Activated naive CD4-positive, alpha-beta T cell treated with anti-CD3 and anti-CD28 coated beads, Interleukin-2, amount 10 ng/mL, durations not matched to agents 7 days and 5 days (primary cell): Measurements from ENCODE around the gene DNASE2B.

Source experiments
- CTCF ChIA-PET: fragments of 350-600 bp; sonication (Branson Sonifier 250); formaldehyde crosslinking; loops from one replicate; lab custom pipeline; 2021; ENCODE audit warnings: antibody characterized with exemption; lab: Charles Lee
- DNase-seq: peaks from one replicate; pipeline ENCODE4 v3.0.0-alpha.2; 2020
- H3K27ac Mint-ChIP-seq: one replicate; pipeline ENCODE4 v1.8.0; 2021; ENCODE audit warnings: mild to moderate bottlenecking, moderate library complexity, mixed read lengths
- H3K27me3 Mint-ChIP-seq: one replicate; pipeline ENCODE4 v1.8.0; 2021; ENCODE audit warnings: mild to moderate bottlenecking, mixed read lengths
- H3K36me3 Mint-ChIP-seq: one replicate; pipeline ENCODE4 v1.8.0; 2021; ENCODE audit warnings: mixed read lengths
- H3K4me1 Mint-ChIP-seq: one replicate; pipeline ENCODE4 v1.8.0; 2021; ENCODE audit warnings: mixed read lengths
- H3K4me3 Mint-ChIP-seq: one replicate; pipeline ENCODE4 v1.8.0; 2021; ENCODE audit warnings: mild to moderate bottlenecking, moderate library complexity, mixed read lengths
- H3K9me3 Mint-ChIP-seq: one replicate; pipeline ENCODE4 v1.8.0; 2021; ENCODE audit warnings: mixed read lengths

The DNASE2B gene

GRCh38 chr1:84415396-84415795 is 17.1 kb downstream of the DNASE2B start:
- H3K36me3 Mint-ChIP-seq: no peaks in the 10 kb centered on the region

GRCh38 chr1:84422909-84423308 is 24.6 kb downstream of the DNASE2B start:
- no peak for DNase-seq

More at GRCh38 chr1:84415396-84415795, 17.1 kb downstream of the DNASE2B start:
- CTCF ChIA-PET: no interaction called here
- Mint-ChIP-seq H3K27ac (no peak overlapping the region), H3K4me3 (no peak overlapping the region), H3K27me3 (no peaks in the 10 kb centered on the region), H3K9me3 (no peaks in the 10 kb centered on the region), H3K4me1 (no peaks in the 10 kb centered on the region)
- DNase-seq: no peak

GRCh38 chr1:84424513-84425149 is 26.3 kb downstream of the DNASE2B start:
- peaks cover under 1% of the 10 kb centered on the region for H3K9me3 Mint-ChIP-seq
- no peaks in the 10 kb centered on the region for H3K36me3 Mint-ChIP-seq
- DNase-seq: no peak
- peaks cover 8% of the 10 kb centered on the region for H3K27me3 Mint-ChIP-seq
- H3K4me1 Mint-ChIP-seq: no peaks in the 10 kb centered on the region
- CTCF ChIA-PET: interaction anchor here (1.4 kb wide), 1 partner anchor 9 kb away, joined by 3 read pairs; no protein-coding TSS in a partner anchor
- H3K27ac Mint-ChIP-seq: no peak overlapping the region
- no peak overlapping the region for H3K4me3 Mint-ChIP-seq

More at GRCh38 chr1:84422909-84423308, 24.6 kb downstream of the DNASE2B start:
- Mint-ChIP-seq H3K9me3 (no peaks in the 10 kb centered on the region), H3K4me3 (no peak overlapping the region), H3K27me3 (peaks cover 8% of the 10 kb centered on the region), H3K27ac (no peak overlapping the region), H3K36me3 (no peaks in the 10 kb centered on the region), H3K4me1 (no peaks in the 10 kb centered on the region)
- CTCF ChIA-PET: no interaction called here

- Mint-ChIP-seq H3K9me3 (peaks cover 3% of the 10 kb centered on the region), H3K27ac (no peak overlapping the region), H3K27me3 (peaks cover 8% of the 10 kb centered on the region), H3K4me1 (no peaks in the 10 kb centered on the region), H3K36me3 (no peaks in the 10 kb centered on the region), H3K4me3 (no peak overlapping the region)
- CTCF ChIA-PET: no interaction called here
- no peak for DNase-seq
Observed at GRCh38 chr1:84425150-84425896, 27.0 kb downstream of the DNASE2B start.

- Mint-ChIP-seq H3K4me1 (no peaks in the 10 kb centered on the region), H3K27me3 (peaks cover 4% of the 10 kb centered on the region), H3K9me3 (peaks cover 3% of the 10 kb centered on the region), H3K4me3 (no peak overlapping the region), H3K27ac (no peak overlapping the region), H3K36me3 (no peaks in the 10 kb centered on the region)
- no peak for DNase-seq
- CTCF ChIA-PET: no interaction called here
Observed at GRCh38 chr1:84426376-84426775, 28.1 kb downstream of the DNASE2B start.

- H3K4me3 Mint-ChIP-seq: no peak overlapping the region
- DNase-seq: no peak
- CTCF ChIA-PET: no interaction called here
- no peaks in the 10 kb centered on the region for H3K36me3 Mint-ChIP-seq
- H3K4me1 Mint-ChIP-seq: no peaks in the 10 kb centered on the region
- H3K27me3 Mint-ChIP-seq: peaks cover 4% of the 10 kb centered on the region
- peaks cover 3% of the 10 kb centered on the region for H3K9me3 Mint-ChIP-seq
- H3K27ac Mint-ChIP-seq: no peak overlapping the region
Observed at GRCh38 chr1:84427250-84428188, 29.2 kb downstream of the DNASE2B start.

- peaks cover 4% of the 10 kb centered on the region for H3K27me3 Mint-ChIP-seq
- no peaks in the 10 kb centered on the region for H3K36me3 Mint-ChIP-seq
- H3K27ac Mint-ChIP-seq: no peak overlapping the region
- H3K9me3 Mint-ChIP-seq: peaks cover 3% of the 10 kb centered on the region
- H3K4me3 Mint-ChIP-seq: no peak overlapping the region
- no peak for DNase-seq
- peaks cover 2% of the 10 kb centered on the region for H3K4me1 Mint-ChIP-seq
- CTCF ChIA-PET: no interaction called here
Observed at GRCh38 chr1:84428235-84428634, 30.0 kb downstream of the DNASE2B start.

- Mint-ChIP-seq H3K9me3 (peaks cover 3% of the 10 kb centered on the region), H3K4me1 (peaks cover 10% of the 10 kb centered on the region), H3K27ac (no peak overlapping the region), H3K27me3 (no peaks in the 10 kb centered on the region), H3K36me3 (no peaks in the 10 kb centered on the region), H3K4me3 (no peak overlapping the region)
- CTCF ChIA-PET: no interaction called here
- no peak for DNase-seq
Observed at GRCh38 chr1:84429231-84429630, 30.9 kb downstream of the DNASE2B start.

- no peak overlapping the region for H3K27ac Mint-ChIP-seq
- H3K36me3 Mint-ChIP-seq: no peaks in the 10 kb centered on the region
- H3K9me3 Mint-ChIP-seq: peaks cover 3% of the 10 kb centered on the region
- CTCF ChIA-PET: interaction anchor here (0.6 kb wide), 1 partner anchor 439 kb away, joined by 3 read pairs; no protein-coding TSS in a partner anchor
- no peaks in the 10 kb centered on the region for H3K27me3 Mint-ChIP-seq
- peaks cover 10% of the 10 kb centered on the region for H3K4me1 Mint-ChIP-seq
- H3K4me3 Mint-ChIP-seq: no peak overlapping the region
- DNase-seq: no peak
Observed at GRCh38 chr1:84430546-84430945, 32.3 kb downstream of the DNASE2B start.

GRCh38 chr1:84433258-84434080 is 35.2 kb downstream of the DNASE2B start:
- peak; percentile 73 for DNase-seq
- peaks cover 10% of the 10 kb centered on the region for H3K4me1 Mint-ChIP-seq
- H3K9me3 Mint-ChIP-seq: peaks cover 3% of the 10 kb centered on the region
- no peaks in the 10 kb centered on the region for H3K27me3 Mint-ChIP-seq
- H3K27ac Mint-ChIP-seq: no peak overlapping the region
- peak overlapping the region; percentile 55 for H3K4me3 Mint-ChIP-seq
- CTCF ChIA-PET: interaction anchor here (0.6 to 3.6 kb wide), 21 partner anchors 9 to 501 kb away, joined by 3 to 54 read pairs (median 4); partner anchors contain the start of genes CTBS, PRKACB, SAMD13 and SPATA1
- H3K36me3 Mint-ChIP-seq: no peaks in the 10 kb centered on the region

- Mint-ChIP-seq H3K36me3 (no peaks in the 10 kb centered on the region), H3K9me3 (peaks cover 3% of the 10 kb centered on the region), H3K4me3 (peak overlapping the region; percentile 55), H3K4me1 (peaks cover 10% of the 10 kb centered on the region), H3K27me3 (no peaks in the 10 kb centered on the region), H3K27ac (no peak overlapping the region)
- DNase-seq: no peak
- CTCF ChIA-PET: interaction anchor here (0.6 to 3.6 kb wide), 20 partner anchors 8 to 502 kb away, joined by 3 to 54 read pairs (median 4); partner anchors contain the start of genes PRKACB and SAMD13
Observed at GRCh38 chr1:84434081-84434769, 35.9 kb downstream of the DNASE2B start.

GRCh38 chr1:84434801-84435549 is 36.7 kb downstream of the DNASE2B start:
- DNase-seq: no peak
- Mint-ChIP-seq H3K36me3 (no peaks in the 10 kb centered on the region), H3K4me3 (no peak overlapping the region), H3K27ac (no peak overlapping the region), H3K27me3 (no peaks in the 10 kb centered on the region), H3K4me1 (peaks cover 10% of the 10 kb centered on the region), H3K9me3 (no peaks in the 10 kb centered on the region)
- CTCF ChIA-PET: interaction anchor here (1.1 to 3.6 kb wide), 8 partner anchors 8 to 345 kb away, joined by 3 to 54 read pairs (median 7); partner anchors contain the start of genes PRKACB and SAMD13
